NCI-H2227 (cell line): Measurements from ENCODE around the gene POSTN.

Source experiments
- DNase-seq: peaks from one replicate; lab custom pipeline; 2025; ENCODE audit not compliant: unreplicated experiment; lab: John Stamatoyannopoulos, UW

The POSTN gene, protein sequence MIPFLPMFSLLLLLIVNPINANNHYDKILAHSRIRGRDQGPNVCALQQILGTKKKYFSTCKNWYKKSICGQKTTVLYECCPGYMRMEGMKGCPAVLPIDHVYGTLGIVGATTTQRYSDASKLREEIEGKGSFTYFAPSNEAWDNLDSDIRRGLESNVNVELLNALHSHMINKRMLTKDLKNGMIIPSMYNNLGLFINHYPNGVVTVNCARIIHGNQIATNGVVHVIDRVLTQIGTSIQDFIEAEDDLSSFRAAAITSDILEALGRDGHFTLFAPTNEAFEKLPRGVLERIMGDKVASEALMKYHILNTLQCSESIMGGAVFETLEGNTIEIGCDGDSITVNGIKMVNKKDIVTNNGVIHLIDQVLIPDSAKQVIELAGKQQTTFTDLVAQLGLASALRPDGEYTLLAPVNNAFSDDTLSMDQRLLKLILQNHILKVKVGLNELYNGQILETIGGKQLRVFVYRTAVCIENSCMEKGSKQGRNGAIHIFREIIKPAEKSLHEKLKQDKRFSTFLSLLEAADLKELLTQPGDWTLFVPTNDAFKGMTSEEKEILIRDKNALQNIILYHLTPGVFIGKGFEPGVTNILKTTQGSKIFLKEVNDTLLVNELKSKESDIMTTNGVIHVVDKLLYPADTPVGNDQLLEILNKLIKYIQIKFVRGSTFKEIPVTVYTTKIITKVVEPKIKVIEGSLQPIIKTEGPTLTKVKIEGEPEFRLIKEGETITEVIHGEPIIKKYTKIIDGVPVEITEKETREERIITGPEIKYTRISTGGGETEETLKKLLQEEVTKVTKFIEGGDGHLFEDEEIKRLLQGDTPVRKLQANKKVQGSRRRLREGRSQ

DNA sequence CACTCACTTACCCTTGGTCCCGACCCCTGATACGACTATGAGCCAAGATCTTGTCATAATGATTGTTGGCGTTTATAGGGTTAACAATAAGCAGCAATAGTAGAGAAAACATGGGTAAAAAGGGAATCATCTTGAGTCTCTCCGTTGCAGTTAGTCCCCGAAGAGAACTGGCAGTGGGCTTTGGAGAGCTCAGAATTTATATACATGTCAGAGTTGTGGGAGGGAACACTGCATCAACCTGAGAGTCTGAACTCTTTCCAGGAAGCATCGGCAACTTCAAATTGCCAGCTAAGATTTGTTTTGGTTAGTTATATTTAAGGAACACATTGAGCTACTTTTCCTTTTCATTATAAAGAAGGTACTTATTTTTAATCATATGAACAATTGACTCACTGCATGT is at the start of gene POSTN:
POSTN (minus strand) TSS at position 172 of the 400 bp plus-strand sequence; CDS start at position 130, 42 bp downstream.
- DNase-seq: peak; percentile 12

DNA sequence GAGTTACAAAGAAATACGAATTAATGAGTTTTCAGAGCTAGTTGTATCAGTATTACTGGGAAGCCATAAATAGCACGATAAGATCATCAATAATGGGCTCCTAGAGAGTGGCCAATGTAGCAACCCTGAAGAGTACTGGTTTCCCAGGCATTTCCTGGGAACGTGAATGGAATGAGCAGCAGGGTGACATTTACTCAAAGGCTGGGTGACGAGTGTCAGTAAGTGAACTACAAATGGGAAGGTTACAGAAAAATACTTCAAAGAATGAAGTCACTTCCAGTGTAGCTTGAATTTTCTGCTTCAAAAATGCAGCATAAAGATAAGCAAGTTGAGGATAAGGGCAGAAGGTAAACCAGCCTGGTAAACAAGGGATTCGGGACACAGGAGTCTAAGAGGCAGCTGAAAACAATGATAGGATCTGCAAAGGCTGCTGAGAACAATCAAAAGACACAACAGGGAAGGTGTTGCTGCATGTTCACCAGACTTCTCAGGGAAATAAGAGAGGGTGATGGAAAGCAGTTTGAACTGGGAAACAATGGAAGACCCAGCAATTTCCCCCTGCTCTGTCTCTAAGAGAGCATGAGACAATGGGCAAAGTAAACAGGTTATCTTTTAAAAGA is 48.6 kb upstream of the POSTN start:
- no peak for DNase-seq

DNA sequence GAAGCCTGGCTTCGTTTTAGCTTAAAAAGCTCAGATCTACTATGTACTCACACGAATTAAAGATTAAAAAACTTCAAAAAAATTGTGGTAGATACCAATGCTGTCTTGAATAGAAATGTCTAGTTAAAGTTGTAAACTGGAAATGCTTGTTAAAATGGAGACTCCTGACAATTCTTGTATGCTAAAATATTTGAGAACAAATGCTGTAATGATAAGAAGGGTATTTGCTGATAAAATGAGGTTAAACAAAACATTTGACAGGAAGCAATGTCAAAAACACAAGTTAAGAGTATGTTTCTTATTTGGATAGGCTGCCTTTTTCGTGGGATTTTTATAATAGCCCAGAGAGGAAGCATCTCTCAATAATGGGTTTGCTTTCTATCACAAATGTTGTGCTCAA is 48.0 kb upstream of the POSTN start:
- DNase-seq: no peak

DNA sequence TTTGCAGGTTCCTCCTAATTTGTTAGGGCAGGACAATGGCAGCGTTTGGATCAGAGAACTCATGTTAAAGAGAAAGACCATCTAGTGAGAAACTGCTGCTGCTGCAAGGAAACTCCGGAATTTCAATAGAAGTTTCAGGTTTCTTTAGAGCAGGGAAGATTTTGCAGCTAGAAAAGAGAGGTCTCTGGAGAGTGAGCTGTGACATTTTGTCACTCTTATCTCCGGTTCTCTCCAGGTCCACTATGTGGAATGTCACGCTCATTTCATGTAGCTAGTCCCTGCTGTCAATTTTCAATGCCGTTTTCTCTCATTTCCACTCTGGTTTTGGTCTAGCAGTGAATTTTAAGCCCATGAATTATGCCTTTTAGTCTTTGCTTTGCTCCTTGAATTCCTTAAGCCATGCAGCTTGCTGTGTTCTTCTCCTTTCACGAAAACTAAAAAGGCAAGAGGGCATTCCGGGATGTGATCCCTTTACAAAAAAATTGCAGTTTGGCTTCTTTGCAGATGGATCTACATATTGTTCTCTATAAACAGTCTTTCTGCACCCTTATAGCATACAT is 46.7 kb upstream of the POSTN start:
- DNase-seq: no peak

DNA sequence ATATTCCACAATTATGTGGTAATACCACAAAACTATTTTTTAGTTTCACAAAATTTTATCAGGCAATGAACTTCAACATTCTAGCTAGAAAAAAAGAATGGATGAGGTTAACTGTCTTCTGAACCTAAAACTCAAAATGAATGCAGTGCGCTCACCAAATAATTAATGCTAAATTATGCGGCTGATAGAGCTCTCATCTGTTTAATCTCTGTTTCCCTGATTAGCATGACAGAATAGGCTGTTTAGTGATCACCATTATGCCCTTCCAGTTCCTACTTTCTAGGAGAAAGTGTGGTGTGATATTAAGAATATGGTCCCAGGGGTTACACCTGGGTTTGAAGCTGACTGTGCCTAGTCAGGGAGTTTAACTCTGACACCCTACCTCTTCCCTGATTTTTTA is 42.8 kb upstream of the POSTN start:
- no peak for DNase-seq

DNA sequence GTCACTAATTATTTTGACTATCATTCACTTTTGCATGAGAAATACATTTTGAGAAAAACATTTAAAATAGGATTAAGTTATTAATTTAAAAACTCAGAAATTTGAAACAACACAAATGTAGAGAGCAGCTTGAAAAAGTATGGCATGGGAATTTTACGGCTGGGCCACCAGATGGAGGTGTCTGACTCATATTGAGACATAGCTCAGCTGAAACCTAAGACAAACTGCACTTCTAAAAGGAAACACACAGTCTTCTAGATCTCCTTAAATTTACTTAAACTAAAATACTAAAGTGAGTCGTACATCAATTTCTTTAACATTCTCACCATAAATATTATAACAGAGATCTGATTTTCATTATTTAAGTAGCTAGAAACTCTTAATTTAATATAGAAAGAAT is 41.9 kb upstream of the POSTN start:
- no peak for DNase-seq

DNA sequence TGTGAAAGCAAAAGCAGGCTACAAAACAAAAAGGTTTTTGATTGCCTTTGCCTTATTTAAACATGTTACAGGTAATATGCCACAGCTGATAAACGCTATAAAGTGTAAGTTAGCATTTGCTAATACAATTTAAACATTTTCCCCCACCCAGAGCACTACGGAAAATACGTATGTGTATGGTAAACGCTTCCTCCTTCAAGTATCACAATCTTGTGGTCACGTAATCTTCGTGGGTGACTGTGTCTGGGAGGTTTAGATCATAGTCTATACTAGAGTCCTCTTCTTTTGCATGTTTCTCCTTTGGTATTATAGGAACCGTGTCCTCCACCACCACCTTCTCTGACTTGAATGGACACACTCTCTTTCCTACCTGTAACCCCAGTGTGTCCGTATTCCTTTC is 38.1 kb upstream of the POSTN start:
- no peak for DNase-seq

DNA sequence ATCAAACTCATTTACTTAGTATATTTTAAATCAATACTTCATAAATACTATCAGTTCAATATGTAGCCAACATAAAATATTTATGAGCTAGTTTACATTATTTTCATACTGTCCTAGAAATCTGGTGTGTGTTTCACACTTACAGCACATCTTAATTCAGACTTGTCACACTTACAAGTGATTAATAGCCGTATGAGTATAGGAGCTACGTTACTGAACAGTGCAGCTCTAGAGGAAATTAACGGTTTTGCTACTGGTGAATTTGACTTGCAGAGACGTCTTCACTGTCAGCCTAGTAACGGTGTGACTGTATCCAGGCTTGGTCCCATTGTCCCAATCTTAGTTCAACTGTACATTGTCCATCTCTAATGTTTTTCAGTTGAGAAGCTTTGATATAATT is 33.7 kb upstream of the POSTN start:
- DNase-seq: peak; percentile 4

DNA sequence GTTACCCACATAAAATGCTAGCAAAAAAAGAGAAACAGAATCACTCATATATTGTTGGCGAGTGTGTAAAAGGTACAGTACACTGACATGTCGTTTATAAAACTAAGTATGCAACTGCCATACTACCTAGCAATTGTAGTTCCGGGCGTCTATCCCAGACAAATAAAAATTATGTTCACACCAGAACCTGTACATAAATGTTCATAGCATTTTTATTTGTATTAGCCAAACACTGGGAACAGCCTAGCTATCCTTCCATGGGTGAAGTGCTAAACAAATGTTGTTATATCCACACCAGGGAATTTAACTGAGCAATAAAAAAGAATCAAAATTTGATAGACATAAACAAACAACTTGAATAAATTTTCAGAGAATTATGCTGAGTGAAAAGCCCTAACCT is 28.9 kb upstream of the POSTN start:
- no peak for DNase-seq

DNA sequence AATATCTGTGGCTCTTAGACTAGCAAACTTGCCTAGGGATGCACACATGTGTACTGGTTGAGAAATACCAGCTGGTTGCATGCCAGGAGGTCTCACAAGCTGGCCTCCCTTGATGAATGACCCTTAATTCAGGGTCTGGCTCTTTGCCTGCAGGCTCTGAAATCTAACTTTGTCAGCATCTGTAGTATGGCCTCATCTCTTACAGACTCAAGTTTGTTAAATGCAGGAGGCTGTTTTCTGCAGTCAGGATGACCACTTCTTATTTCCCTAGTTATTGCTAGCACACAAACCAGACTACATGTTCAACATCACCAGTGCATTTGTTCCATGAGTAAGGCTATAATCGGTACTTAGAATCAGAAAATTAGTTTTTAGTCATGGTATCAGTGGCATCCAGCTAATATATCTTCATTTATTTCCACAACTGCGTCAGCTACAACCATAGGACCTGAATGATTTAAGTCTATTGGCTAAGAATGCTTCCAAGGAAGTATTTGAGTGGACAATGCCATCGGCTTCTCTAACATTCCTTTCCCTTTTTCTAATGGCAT is 23.3 kb upstream of the POSTN start:
- no peak for DNase-seq

DNA sequence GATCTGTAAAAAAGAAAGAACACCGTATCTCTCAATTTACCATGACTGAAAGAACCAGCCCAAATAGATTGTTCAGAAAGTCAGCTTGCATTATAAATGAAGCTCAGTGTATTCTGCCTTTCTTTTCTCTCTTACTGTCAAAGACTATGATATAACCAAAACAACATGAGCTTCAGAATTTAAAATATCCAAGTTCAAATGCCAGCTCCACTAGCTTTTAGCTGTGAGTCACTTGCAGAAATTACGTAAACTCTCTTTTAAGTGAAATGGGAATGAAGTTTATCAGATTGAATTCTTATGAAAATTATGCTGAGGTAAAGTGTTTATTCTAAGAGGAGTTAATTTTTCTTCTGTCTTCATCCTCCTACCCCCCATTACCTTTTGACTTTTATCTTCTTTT is 20.0 kb upstream of the POSTN start:
- no peak for DNase-seq

DNA sequence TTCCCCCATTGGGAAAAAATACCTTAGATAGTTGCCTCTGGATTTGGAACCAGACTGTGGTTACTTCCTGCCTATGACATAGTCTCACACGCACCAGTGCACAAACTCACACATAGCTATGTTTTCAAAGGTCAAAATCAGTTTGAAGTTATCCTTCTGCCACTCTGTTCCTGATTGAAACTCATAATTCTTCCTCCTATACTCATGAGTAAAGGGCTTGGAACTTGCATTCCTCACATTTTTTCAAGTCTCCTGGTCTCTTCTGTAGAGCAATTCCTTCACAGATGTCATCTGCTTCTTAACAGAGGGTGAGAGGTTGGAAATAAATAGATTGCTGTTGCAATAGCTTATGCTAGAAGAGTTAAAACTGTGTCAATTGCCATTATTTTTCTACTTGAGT is 18.6 kb upstream of the POSTN start:
- DNase-seq: no peak

DNA sequence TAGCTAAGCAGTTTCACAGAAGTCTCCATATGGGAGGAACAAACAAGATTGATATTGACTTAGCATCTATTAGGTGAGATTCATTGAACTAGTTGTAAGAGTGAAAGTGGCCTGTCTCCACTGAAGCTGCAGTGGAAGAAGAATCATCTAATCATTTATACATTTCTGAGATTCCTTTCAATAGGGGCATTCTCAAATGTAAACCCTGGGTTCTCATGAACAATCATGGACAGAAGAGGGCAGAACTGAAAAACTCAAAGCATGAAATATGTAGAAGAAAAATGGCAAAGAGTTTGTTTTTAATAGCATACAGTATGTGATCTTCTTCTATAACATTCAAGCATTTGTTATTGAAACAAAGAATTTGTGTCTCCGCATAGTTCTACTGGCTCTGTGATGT is 17.6 kb upstream of the POSTN start:
- no peak for DNase-seq

DNA sequence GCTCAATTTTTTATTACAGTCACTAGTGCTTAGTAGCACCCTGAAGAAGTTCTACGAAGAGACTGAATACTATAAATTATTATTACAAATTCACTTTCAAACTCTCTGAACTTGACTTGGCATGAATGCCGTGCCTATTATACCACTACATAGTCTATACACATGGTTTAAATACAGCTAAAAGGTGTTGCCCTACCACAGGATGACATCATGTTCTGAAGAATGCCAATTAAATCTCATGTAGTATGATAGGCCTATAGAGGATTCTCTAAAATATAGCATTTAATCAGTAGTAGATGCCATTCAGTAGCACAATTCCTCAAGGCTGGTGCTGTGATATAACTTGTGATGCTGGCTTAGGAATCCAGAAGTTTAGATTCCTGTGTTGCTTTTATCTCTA is 16.7 kb upstream of the POSTN start:
- no peak for DNase-seq

DNA sequence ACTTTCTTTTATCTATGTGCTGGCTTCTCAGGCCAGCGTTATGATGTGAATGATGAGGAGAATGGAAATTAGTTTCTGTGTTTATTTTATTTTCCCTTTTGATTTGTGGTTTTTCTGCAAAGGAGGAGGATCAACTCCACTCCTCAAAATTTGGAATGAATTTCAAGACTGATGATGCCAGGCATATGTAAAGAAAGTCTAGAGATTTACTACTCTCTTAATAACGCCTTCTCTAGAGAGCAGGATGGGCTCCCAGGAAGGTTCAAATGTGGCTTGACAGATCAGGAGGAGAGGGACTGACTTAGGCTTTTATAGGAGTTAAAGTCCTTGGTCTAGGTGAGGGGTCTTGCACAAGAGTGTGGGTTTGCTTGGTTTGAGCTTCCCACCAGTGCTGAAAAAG is 15.1 kb upstream of the POSTN start:
- no peak for DNase-seq

DNA sequence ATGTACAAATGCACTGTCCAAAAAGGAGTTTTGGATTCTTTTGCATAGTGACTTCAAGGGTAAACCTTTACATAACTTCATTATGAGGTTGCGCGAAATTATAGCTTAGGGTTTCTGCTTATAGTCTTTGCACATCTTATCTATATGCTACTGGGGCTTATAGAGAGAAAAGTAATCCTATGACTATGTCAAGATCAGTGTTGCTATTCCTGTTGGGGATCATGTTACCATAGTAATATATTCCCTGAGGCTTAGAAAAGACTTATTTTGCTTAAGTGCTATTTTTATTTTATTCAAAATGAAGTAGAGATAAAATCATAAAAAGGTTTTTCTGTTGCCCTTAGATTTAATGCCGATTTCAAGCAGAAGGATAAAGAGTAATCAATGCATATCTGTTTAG is 14.7 kb upstream of the POSTN start:
- DNase-seq: no peak

DNA sequence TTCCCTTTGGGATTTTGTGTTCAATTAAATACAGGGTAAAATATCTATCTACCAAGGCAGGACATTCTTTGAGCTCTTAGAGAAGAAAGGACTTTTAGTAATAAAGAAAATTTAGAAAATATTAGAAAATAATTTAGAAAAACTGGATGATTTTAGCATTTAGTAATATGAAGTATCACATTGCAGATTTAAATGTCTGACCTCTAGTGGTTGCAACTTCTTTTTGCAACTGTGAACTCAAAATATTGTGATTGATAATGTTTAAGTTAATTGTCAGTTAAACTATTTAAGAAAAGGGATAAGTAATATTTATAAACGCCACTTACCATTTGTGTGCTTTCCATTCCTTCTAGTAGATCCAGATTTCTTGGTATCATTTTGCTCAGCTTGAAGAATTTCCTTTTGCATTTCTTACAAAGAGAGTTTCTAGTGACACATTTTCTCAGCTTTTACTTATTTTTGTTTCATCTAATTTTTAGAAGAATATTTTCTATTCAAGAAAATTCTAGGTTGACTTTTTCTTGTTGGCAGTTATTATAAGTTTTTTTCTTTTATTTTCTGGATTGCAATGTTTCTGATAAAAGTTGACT is 10.3 kb upstream of the POSTN start:
- DNase-seq: no peak

DNA sequence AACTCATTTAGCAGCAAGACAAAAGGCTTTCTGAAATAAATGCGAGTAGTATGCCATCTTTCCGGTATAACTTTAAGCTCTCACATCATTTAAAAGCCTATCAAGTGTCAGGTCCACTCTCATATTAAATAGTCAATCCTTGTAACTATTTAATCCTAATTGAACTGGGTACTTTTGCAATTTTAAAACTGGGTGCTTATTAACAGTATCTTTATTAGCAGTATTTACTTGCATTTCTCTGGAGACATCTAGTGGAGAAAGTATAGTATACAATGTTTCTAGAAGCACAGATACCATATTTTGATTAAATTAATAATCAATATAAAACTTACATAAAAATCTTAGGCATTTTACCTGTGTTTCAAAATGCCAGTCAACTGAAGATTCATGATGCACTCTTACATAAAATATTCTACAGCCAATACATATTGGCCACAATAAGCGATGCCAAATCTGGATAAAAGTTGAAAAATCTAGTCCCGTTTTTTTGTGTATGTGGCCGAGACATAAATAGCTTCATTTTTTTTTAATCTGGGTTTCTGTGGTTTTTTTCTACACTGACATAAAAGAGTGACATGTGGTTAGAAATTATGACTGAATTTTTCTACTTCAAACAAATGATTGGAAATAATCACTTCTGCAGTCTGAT is 4.3 kb upstream of the POSTN start:
- DNase-seq: no peak

DNA sequence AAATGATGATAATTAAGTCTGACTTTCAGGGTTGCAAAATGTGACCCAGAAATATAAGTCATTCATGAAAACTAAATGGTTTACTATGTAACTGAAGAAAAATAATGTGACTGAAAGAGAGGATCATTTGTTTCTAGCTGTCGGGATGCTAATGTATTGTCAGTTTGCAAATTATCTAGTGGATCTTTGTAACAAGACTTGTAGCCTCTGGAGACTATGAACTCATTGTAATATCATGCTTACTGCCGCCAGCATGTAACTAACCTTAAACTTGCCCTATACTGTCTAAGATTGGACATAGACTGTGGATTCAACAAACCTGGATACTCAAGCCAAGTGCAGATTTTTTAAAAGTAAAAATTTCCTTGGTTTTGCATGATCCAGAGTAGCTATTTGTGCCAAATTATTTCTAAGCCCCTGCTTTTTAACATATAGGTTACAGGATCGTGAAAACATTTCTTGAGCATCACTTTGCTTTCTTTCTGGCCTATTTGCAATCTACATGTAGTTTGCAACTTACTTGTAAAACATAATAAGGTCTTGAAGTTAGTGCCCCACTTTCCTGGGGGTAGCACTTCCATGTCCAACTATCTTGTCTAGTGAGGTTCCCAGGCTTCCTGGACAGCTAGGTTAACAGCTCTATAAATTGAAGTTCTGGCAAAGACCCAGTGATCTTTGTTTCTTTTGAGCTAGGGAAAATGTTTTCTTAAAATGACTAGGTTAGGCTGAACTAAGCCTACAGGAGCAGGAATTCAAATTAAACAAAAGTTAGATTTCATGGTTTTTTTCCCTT is 3.3 kb upstream of the POSTN start:
- no peak for DNase-seq

DNA sequence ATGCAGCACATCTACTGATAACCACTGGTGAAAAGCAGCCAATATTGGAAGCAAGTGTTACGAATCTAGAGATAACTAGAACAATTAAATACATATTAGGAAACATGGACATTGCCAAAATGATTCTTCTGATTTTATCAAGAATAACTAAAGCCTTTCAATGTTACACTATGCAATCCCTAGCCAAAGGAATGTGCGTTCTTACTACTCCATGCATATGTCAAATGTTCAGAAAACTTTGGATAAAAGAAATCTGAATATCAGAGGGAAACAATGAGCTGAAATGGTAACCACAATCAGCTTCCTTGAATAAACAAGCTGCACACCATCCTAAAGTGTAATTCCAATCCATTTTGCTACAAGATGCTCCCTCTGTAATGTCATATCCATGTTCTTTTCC is 951 bp upstream of the POSTN start:
- DNase-seq: no peak
